Measurements from ENCODE around the gene CAPN12.

CAPN12 gene

GRCh38 chr19:38725469-38726283 lies 18.6 kb downstream of the CAPN12 start:
- no peak for DNase-seq

- DNase-seq = no peak
Measured at GRCh38 chr19:38723990-38724854, 20.1 kb downstream of the CAPN12 start.

- no peak for DNase-seq
Measured at GRCh38 chr19:38723606-38723965, 20.7 kb downstream of the CAPN12 start.

- no peak for DNase-seq
Measured at GRCh38 chr19:38722947-38723605, 21.2 kb downstream of the CAPN12 start.

GRCh38 chr19:38721979-38722773 lies 22.1 kb downstream of the CAPN12 start:
- DNase-seq = no peak

GRCh38 chr19:38721496-38721895 lies 22.8 kb downstream of the CAPN12 start:
- DNase-seq = no peak

- DNase-seq = no peak
Measured at GRCh38 chr19:38720559-38721236, 23.6 kb downstream of the CAPN12 start.

GRCh38 chr19:38719761-38720558 lies 24.3 kb downstream of the CAPN12 start:
- DNase-seq = no peak

- DNase-seq = no peak
Measured at GRCh38 chr19:38718747-38719543, 25.3 kb downstream of the CAPN12 start.

GRCh38 chr19:38717855-38718254 lies 26.4 kb downstream of the CAPN12 start:
- DNase-seq = no peak

GRCh38 chr19:38717051-38717450 lies 27.2 kb downstream of the CAPN12 start:
- DNase-seq = no peak

- DNase-seq = no peak
Measured at GRCh38 chr19:38715555-38715954, 28.7 kb downstream of the CAPN12 start.

- no peak for DNase-seq
Measured at GRCh38 chr19:38714354-38714778, 29.9 kb downstream of the CAPN12 start.

- no peak for DNase-seq
Measured at GRCh38 chr19:38713865-38714264, 30.4 kb downstream of the CAPN12 start.

- DNase-seq = no peak
Measured at GRCh38 chr19:38713227-38713649, 31.0 kb downstream of the CAPN12 start.

GRCh38 chr19:38712161-38712748 lies 32.0 kb downstream of the CAPN12 start:
- DNase-seq = no peak

- DNase-seq = no peak
Measured at GRCh38 chr19:38711726-38712153, 32.5 kb downstream of the CAPN12 start.

- no peak for DNase-seq
Measured at GRCh38 chr19:38710928-38711725, 33.1 kb downstream of the CAPN12 start.

GRCh38 chr19:38710416-38710702 lies 33.9 kb downstream of the CAPN12 start:
- DNase-seq = no peak
